ENCODE data around the gene TRABD2A.
"Not testable (repeated sequence)": the region's sequence is repeated elsewhere in the genome, so short reads cannot be mapped to it uniquely, and the experiment has no call there.

The TRABD2A gene

GRCh38 chr2:84778911-84779690 lies 101.8 kb downstream of the TRABD2A start:
- DNase-seq (ENCODE audit: low read depth), result no peak

- DNase-seq (ENCODE audit: low read depth), result no peak
These were observed 104.9 kb downstream of the TRABD2A start for GRCh38 chr2:84776011-84776410.

GRCh38 chr2:84773562-84773961 lies 107.3 kb downstream of the TRABD2A start:
- DNase-seq (ENCODE audit: low read depth), result not testable (repeated sequence)

Data from GM04504 (cell line).